SK-N-MC (cell line): ENCODE data around the gene TNRC6A.

Experiments used
- DNase-seq: peaks from one replicate; pipeline ENCODE4 v3.0.0-alpha.2; 2011; ENCODE audit warnings: low read depth, low spot score
- H3K27ac ChIP-seq: fragments of 200-600 bp; sonication (generic); 2 replicates; pipeline ENCODE4 v1.5.1; 2016; ENCODE audit warnings: mixed run types
- H3K36me3 ChIP-seq: fragments of 200-600 bp; sonication (generic); 2 replicates; pipeline ENCODE4 v1.6.1; 2017; ENCODE audit warnings: antibody characterized with exemption, low read length, mixed read lengths; ENCODE audit not compliant: insufficient read depth
- H3K4me3 ChIP-seq: fragments of 200-600 bp; sonication (generic); 2 replicates; pipeline ENCODE4 v1.5.1; 2016
- H3K9ac ChIP-seq: fragments of 200-600 bp; sonication (generic); 2 replicates; pipeline ENCODE4 v1.8.0; 2017; ENCODE audit warnings: mixed run types, mixed read lengths; ENCODE audit not compliant: insufficient read length
- H3K9me3 ChIP-seq: fragments of 200-600 bp; sonication (generic); 2 replicates; pipeline ENCODE4 v1.6.1; 2017; ENCODE audit warnings: low read depth, mild to moderate bottlenecking, antibody characterized with exemption, low read length, moderate library complexity, mixed read lengths
- EZH2 ChIP-seq: fragments of 200-600 bp; sonication (generic); IDR thresholded peaks from one replicate; pipeline ENCODE4 v1.6.1; 2017; ENCODE audit warnings: antibody characterized with exemption
- FOXP2 ChIP-seq: optimal IDR thresholded peaks from 2 replicates; pipeline ENCODE3; 2011; ENCODE audit warnings: mild to moderate bottlenecking, moderate library complexity; ENCODE audit not compliant: insufficient read depth; ENCODE audit errors: extremely low read length, control extremely low read depth
- POLR2AphosphoS5 ChIP-seq: IDR thresholded peaks from 2 replicates; pipeline ENCODE4 v1.6.1; 2012; ENCODE audit warnings: mild to moderate bottlenecking, low read depth, low read length, borderline replicate concordance

TNRC6A gene

GRCh38 chr16:24869033-24869432 is 139.6 kb downstream of the TNRC6A start:
- Histone ChIP-seq H3K36me3 (no peaks in the 10 kb centered on the region), H3K9ac (no peak overlapping the region), H3K9me3 (no peaks in the 10 kb centered on the region), H3K27ac (no peak overlapping the region), H3K4me3 (no peak overlapping the region)
- DNase-seq, result no peak
- no peak for TF ChIP-seq FOXP2
- TF ChIP-seq POLR2AphosphoS5, result no peak
- no peak for TF ChIP-seq EZH2

GRCh38 chr16:24871891-24872290 is 142.4 kb downstream of the TNRC6A start:
- Histone ChIP-seq H3K9ac (no peak overlapping the region), H3K27ac (no peak overlapping the region), H3K9me3 (no peaks in the 10 kb centered on the region), H3K36me3 (no peaks in the 10 kb centered on the region), H3K4me3 (no peak overlapping the region)
- DNase-seq, result no peak
- TF ChIP-seq EZH2, result no peak
- TF ChIP-seq POLR2AphosphoS5, result no peak
- no peak for TF ChIP-seq FOXP2

GRCh38 chr16:24873028-24873427 is 143.6 kb downstream of the TNRC6A start:
- H3K36me3 ChIP-seq, result no peaks in the 10 kb centered on the region
- TF ChIP-seq FOXP2 (no peak), EZH2 (no peak), POLR2AphosphoS5 (no peak)
- no peak overlapping the region for H3K9ac ChIP-seq
- H3K4me3 ChIP-seq, result no peak overlapping the region
- DNase-seq, result no peak
- no peak overlapping the region for H3K27ac ChIP-seq
- no peaks in the 10 kb centered on the region for H3K9me3 ChIP-seq

- no peak overlapping the region for H3K27ac ChIP-seq
- no peak for DNase-seq
- TF ChIP-seq EZH2 (no peak), FOXP2 (no peak), POLR2AphosphoS5 (no peak)
- H3K9me3 ChIP-seq, result no peaks in the 10 kb centered on the region
- no peak overlapping the region for H3K9ac ChIP-seq
- no peak overlapping the region for H3K4me3 ChIP-seq
- H3K36me3 ChIP-seq, result no peaks in the 10 kb centered on the region
Measured at GRCh38 chr16:24875466-24875865, 146.0 kb downstream of the TNRC6A start.
